K562 (cell line): Measurements from ENCODE around the gene BCL3. TPM values are rescaled to one million over a fixed set of nuclear protein-coding genes. Genes with fewer than 3 reads are reported as not detected.
A peak's percentile ranks its signal among the peaks of the same experiment; 100 is the strongest.

Experiments used
- ATAC-seq: fragments of 200-7000 bp; cut with Tn5 transposase; 3 replicates; pipeline ENCODE4 v1.9.1; 2020; ENCODE audit warnings: moderate library complexity
- BruUV-seq: library from RNA; stranded (reverse); fragments of 400-500 nt; replicated peaks from 2 replicates; lab custom pipeline; 2021; lab: Mats Ljungman, UMichigan
- CTCF ChIA-PET: fragments of 300-600 bp; formaldehyde crosslinking; extraction: SDS; loops from one replicate; lab custom pipeline; 2021; ENCODE audit warnings: low intra/inter-chr PET ratio; lab: Yijun Ruan, JAX
- POLR2A ChIA-PET: fragments of 300-600, 350-650 bp; sonication (Branson Sonifier 250); formaldehyde crosslinking; extraction: SDS; loops from one replicate; lab custom pipeline; 2021; ENCODE audit warnings: antibody characterized with exemption, inconsistent platforms; lab: Yijun Ruan, JAX
- DNase-seq, 4 experiments: peaks; one replicate each; pipeline versions ENCODE4 v3.0.0 to v3.0.0-alpha.2; 2011 to 2018; ENCODE audit warnings: low spot score in 3 of 4, mixed read lengths in 3 of 4; ENCODE audit errors: extremely low read depth in 1 of 4
- FAIRE-seq: peaks from 2 replicates; lab custom pipeline; 2011; peaks lifted over from hg19 to GRCh38; lab: Jason Lieb, UNC
- H2AFZ ChIP-seq: 2 replicates; pipeline ENCODE4 v1.6.0; 2011; ENCODE audit warnings: low read depth, low read length, control low read depth, inconsistent platforms
- H3K27ac ChIP-seq: fragments of 200-600 bp; 3 replicates; pipeline ENCODE4 v1.8.0; 2011; ENCODE audit warnings: low read depth, mild to moderate bottlenecking, control low read depth, inconsistent platforms, low read length, moderate library complexity, mixed read lengths; ENCODE audit errors: extremely low read depth
- H3K27me3 ChIP-seq, 2 experiments: fragments of 300-600 bp in 1 of 2; 2 replicates in 1 of 2; 3 replicates in 1 of 2; pipeline versions ENCODE4 v1.6.0 to v1.8.0; 2011; ENCODE audit warnings: inconsistent platforms in 2 of 2, low read length in 2 of 2, mild to moderate bottlenecking in 1 of 2, mixed read lengths in 1 of 2, moderate library complexity in 1 of 2; ENCODE audit not compliant: control insufficient read depth in 2 of 2, insufficient read depth in 2 of 2
- H3K36me3 ChIP-seq: fragments of 300-600 bp; 3 replicates; pipeline ENCODE4 v1.8.0; 2011; ENCODE audit warnings: mild to moderate bottlenecking, low read length, inconsistent platforms; ENCODE audit not compliant: control insufficient read depth, insufficient read depth
- H3K4me1 ChIP-seq, 2 experiments: fragments of 200-600 bp in 1 of 2; replicated peaks in 1 of 2; 2 replicates in 1 of 2; 3 replicates in 1 of 2; pipeline versions ENCODE4 v1.5.1 to v1.8.0; 2011; ENCODE audit warnings: inconsistent platforms in 2 of 2, low read length in 2 of 2, mild to moderate bottlenecking in 1 of 2, mixed read lengths in 1 of 2, moderate library complexity in 1 of 2; ENCODE audit not compliant: control insufficient read depth in 2 of 2, insufficient read depth in 2 of 2
- H3K4me2 ChIP-seq: 2 replicates; pipeline ENCODE4 v1.6.1; 2011; ENCODE audit warnings: low read length, control low read depth, inconsistent platforms, mixed read lengths; ENCODE audit not compliant: insufficient read depth
- H3K4me3 ChIP-seq: fragments of 200-600 bp; sonication (generic), shearing (Covaris generic); 2 replicates; pipeline ENCODE4 v1.5.1; 2016; ENCODE audit warnings: control low read depth, inconsistent platforms
- H3K79me2 ChIP-seq: fragments of 200-600 bp; 3 replicates; pipeline ENCODE4 v1.8.0; 2011; ENCODE audit warnings: low read length, inconsistent platforms; ENCODE audit not compliant: control insufficient read depth, insufficient read depth
- H3K9ac ChIP-seq, 2 experiments: 2 replicates each; pipeline versions ENCODE4 v1.6.0 to v1.6.1; 2011; ENCODE audit warnings: low read depth in 2 of 2, low read length in 2 of 2, control low read depth in 1 of 2, inconsistent platforms in 1 of 2, mild to moderate bottlenecking in 1 of 2, mixed read lengths in 1 of 2; ENCODE audit not compliant: insufficient read depth in 1 of 2
- H3K9me1 ChIP-seq: one replicate; pipeline ENCODE4 v1.6.0; 2011; ENCODE audit warnings: inconsistent platforms, mild to moderate bottlenecking, low read length, moderate library complexity; ENCODE audit not compliant: control insufficient read depth, insufficient read depth
- H3K9me3 ChIP-seq: replicated peaks from 2 replicates; pipeline ENCODE4 v1.5.1; 2011; ENCODE audit warnings: low read depth, low read length, inconsistent platforms; ENCODE audit not compliant: control insufficient read depth, insufficient read depth
- H4K20me1 ChIP-seq: replicated peaks from 2 replicates; pipeline ENCODE4 v1.6.1; 2011; ENCODE audit warnings: low read length, inconsistent platforms, mixed read lengths; ENCODE audit not compliant: control insufficient read depth, insufficient read depth
- HEY1 ChIP-seq: fragments of 250-450 bp; sonication (Bioruptor Pico); IDR thresholded peaks from 2 replicates; pipeline ENCODE4 v1.5.0; 2020; ENCODE audit warnings: mild to moderate bottlenecking, moderate library complexity, borderline replicate concordance
- ILF3 ChIP-seq: fragments of 450-650 bp; IDR thresholded peaks from 2 replicates; pipeline ENCODE4 v1.6.1; 2018; ENCODE audit warnings: antibody characterized with exemption, mild to moderate bottlenecking, moderate library complexity, borderline replicate concordance
- PHF20 ChIP-seq: fragments of 450-650 bp; IDR thresholded peaks from 2 replicates; pipeline ENCODE4 v1.6.1; 2018; ENCODE audit not compliant: partially characterized antibody
- POLR2B ChIP-seq: fragments of 450-650 bp; IDR thresholded peaks from 2 replicates; pipeline ENCODE4 v1.6.1; 2018; ENCODE audit warnings: low read depth; ENCODE audit not compliant: partially characterized antibody
- SUPT5H ChIP-seq: fragments of 450-650 bp; IDR thresholded peaks from 2 replicates; pipeline ENCODE4 v1.6.1; 2016
- XRCC5 ChIP-seq: fragments of 200-400 bp; formaldehyde crosslinking; IDR thresholded peaks from 2 replicates; pipeline ENCODE4 v1.6.1; 2017; ENCODE audit warnings: low read depth, mild to moderate bottlenecking, low read length
- ZFP36 ChIP-seq: fragments of 150-350 bp; IDR thresholded peaks from 2 replicates; pipeline ENCODE4 v1.6.1; 2018; ENCODE audit warnings: low read length, low read depth; ENCODE audit not compliant: partially characterized antibody
- ZNF644 ChIP-seq: fragments of 200-800 bp; sonication (Bioruptor generic); IDR thresholded peaks from 2 replicates; pipeline ENCODE4 v1.6.1; 2016; ENCODE audit warnings: low read depth, missing genetic modification characterization, missing compliant biosample characterization
- ZNF77 ChIP-seq: fragments of 250-450 bp; sonication (Bioruptor Pico); IDR thresholded peaks from 2 replicates; pipeline ENCODE4 v1.5.0; 2020
- WGBS: fragments of 100-300 bp; shearing (Covaris generic); methylation state at CpG from one replicate; pipeline ENCODE4 v1.1.6; 2016; ENCODE audit warnings: low coverage, mixed read lengths; ENCODE audit not compliant: insufficient coverage; ENCODE audit errors: missing lambda C conversion rate; 5-methylcytosine and 5-hydroxymethylcytosine counted together
- in situ Hi-C: fragments of 300-500 bp; cut with MboI; formaldehyde crosslinking; loops from 4 replicates; pipeline ENCODE4 v1.15.0; 2018; ENCODE audit warnings: inconsistent platforms, mixed read lengths
- intact Hi-C: fragments of 100-400 bp; cut with micrococcal nuclease; formaldehyde crosslinking; loops from 2 replicates; pipeline ENCODE4 v1.14.2; 2022
- polyA plus RNA-seq, 8 experiments: library from polyadenylated mRNA; depleted of rRNA in 4 of 8; stranded (reverse) in 5 of 8; unstranded in 3 of 8; fragments of >200 nt; fragmentation: Nextera tagmentation in 2 of 8; fragmentation: Illumina TruSeq in 1 of 8; extraction: Ambion mirVana in 2 of 8; extraction: Trizol in 1 of 8; gene quantifications; 2 replicates each; pipeline versions ENCODE4 v1.2.1 to v1.2.3, GENCODE V29; 2011 to 2014; ENCODE audit warnings: inconsistent platforms in 1 of 8, missing spikeins in 1 of 8
- total RNA-seq, 7 experiments: library from RNA; depleted of rRNA in 6 of 7; stranded (reverse); fragments of >200 nt in 6 of 7; fragmentation: Illumina TruSeq in 2 of 7; extraction: Trizol in 2 of 7; gene quantifications; 2 replicates each; pipeline versions ENCODE4 v1.2.1 to v1.2.3, GENCODE V29; 2011 to 2021; ENCODE audit warnings: low replicate concordance in 1 of 7
- TF ChIP-seq, protein P1 (sequence below): sonication (generic); formaldehyde crosslinking; IDR thresholded peaks from 2 replicates; pipeline ENCODE4 v1.8.1; 2023; ENCODE audit warnings: mild to moderate bottlenecking, missing genetic modification reagents
- TF ChIP-seq, protein P2 (sequence below): fragments of 250-450 bp; sonication (Bioruptor Pico); IDR thresholded peaks from 2 replicates; pipeline ENCODE4 v1.4.0; 2020; ENCODE audit warnings: mild to moderate bottlenecking, moderate library complexity
- TF ChIP-seq, protein P3 (sequence below): sonication (generic); formaldehyde crosslinking; IDR thresholded peaks from 2 replicates; pipeline ENCODE4 v1.8.1; 2023; ENCODE audit warnings: mild to moderate bottlenecking, missing genetic modification reagents

The BCL3 gene
- total and polyA plus RNA-seq, 9 of the 15 experiments (the other 6 are each of a cell fraction or from before 2014, with no cell fraction given), result 0.03 to 2.4 (median 0.50) TPM; not detected in 1

DNA sequence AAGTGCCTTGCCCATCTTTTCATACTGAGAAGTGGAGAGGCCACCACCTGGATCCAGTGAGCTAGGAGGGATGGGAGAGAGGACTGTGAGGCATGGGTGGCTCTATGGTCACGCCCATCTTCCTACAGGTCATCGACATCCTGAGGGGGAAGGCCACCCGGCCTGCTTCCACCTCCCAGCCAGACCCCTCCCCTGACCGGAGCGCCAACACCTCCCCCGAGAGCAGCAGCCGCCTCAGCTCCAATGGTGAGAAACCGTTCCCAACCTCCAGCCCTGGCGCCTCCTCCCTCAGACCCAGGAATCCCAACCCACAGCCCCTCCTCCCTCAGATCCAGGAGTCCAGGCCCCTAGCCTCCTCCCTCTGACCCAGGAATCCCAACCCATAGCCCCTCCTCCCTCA, 10.1 kb downstream of the BCL3 start:
- Histone ChIP-seq H4K20me1 (no peaks in the 10 kb centered on the region), H3K36me3 (no peaks in the 10 kb centered on the region), H3K27me3 (no peaks in the 10 kb centered on the region), H2AFZ (no peak overlapping the region), H3K27ac (no peak overlapping the region), H3K4me2 (no peak overlapping the region), H3K79me2 (no peaks in the 10 kb centered on the region), H3K4me3 (no peak overlapping the region), H3K9ac (no peak overlapping the region), H3K9me1 (no peaks in the 10 kb centered on the region), H3K9me3 (no peaks in the 10 kb centered on the region), H3K4me1 (peaks cover 13 to 46% of the 10 kb centered on the region in 2 experiments)
- ChIA-PET CTCF (no interaction called here), POLR2A (interaction anchor here (0.6 kb wide), 1 partner anchor 22 kb away, joined by 3 read pairs; no protein-coding TSS in a partner anchor)
- DNase-seq (peak in 1 of 4 experiments; percentile 27), ATAC-seq (no peak), FAIRE-seq (no peak)
- BruUV-seq, result no TSS peak
- in situ Hi-C loops (no loop called here), intact Hi-C loops (no loop called here)
- TF ChIP-seq, protein P1, sequence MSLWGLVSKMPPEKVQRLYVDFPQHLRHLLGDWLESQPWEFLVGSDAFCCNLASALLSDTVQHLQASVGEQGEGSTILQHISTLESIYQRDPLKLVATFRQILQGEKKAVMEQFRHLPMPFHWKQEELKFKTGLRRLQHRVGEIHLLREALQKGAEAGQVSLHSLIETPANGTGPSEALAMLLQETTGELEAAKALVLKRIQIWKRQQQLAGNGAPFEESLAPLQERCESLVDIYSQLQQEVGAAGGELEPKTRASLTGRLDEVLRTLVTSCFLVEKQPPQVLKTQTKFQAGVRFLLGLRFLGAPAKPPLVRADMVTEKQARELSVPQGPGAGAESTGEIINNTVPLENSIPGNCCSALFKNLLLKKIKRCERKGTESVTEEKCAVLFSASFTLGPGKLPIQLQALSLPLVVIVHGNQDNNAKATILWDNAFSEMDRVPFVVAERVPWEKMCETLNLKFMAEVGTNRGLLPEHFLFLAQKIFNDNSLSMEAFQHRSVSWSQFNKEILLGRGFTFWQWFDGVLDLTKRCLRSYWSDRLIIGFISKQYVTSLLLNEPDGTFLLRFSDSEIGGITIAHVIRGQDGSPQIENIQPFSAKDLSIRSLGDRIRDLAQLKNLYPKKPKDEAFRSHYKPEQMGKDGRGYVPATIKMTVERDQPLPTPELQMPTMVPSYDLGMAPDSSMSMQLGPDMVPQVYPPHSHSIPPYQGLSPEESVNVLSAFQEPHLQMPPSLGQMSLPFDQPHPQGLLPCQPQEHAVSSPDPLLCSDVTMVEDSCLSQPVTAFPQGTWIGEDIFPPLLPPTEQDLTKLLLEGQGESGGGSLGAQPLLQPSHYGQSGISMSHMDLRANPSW (CRISPR knock-in tag), result no peak
- TF ChIP-seq ZNF644 (tag) (no peak), ZNF77 (no peak), PHF20 (no peak), POLR2B (no peak), SUPT5H (no peak), ZFP36 (peak; percentile 54), XRCC5 (no peak), HEY1 (no peak), ILF3 (no peak)
- TF ChIP-seq, protein P2, sequence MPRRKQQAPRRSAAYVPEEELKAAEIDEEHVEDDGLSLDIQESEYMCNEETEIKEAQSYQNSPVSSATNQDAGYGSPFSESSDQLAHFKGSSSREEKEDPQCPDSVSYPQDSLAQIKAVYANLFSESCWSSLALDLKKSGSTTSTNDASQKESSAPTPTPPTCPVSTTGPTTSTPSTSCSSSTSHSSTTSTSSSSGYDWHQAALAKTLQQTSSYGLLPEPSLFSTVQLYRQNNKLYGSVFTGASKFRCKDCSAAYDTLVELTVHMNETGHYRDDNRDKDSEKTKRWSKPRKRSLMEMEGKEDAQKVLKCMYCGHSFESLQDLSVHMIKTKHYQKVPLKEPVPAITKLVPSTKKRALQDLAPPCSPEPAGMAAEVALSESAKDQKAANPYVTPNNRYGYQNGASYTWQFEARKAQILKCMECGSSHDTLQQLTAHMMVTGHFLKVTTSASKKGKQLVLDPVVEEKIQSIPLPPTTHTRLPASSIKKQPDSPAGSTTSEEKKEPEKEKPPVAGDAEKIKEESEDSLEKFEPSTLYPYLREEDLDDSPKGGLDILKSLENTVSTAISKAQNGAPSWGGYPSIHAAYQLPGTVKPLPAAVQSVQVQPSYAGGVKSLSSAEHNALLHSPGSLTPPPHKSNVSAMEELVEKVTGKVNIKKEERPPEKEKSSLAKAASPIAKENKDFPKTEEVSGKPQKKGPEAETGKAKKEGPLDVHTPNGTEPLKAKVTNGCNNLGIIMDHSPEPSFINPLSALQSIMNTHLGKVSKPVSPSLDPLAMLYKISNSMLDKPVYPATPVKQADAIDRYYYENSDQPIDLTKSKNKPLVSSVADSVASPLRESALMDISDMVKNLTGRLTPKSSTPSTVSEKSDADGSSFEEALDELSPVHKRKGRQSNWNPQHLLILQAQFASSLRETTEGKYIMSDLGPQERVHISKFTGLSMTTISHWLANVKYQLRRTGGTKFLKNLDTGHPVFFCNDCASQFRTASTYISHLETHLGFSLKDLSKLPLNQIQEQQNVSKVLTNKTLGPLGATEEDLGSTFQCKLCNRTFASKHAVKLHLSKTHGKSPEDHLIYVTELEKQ (CRISPR knock-in tag), result no peak
- TF ChIP-seq, protein P3, sequence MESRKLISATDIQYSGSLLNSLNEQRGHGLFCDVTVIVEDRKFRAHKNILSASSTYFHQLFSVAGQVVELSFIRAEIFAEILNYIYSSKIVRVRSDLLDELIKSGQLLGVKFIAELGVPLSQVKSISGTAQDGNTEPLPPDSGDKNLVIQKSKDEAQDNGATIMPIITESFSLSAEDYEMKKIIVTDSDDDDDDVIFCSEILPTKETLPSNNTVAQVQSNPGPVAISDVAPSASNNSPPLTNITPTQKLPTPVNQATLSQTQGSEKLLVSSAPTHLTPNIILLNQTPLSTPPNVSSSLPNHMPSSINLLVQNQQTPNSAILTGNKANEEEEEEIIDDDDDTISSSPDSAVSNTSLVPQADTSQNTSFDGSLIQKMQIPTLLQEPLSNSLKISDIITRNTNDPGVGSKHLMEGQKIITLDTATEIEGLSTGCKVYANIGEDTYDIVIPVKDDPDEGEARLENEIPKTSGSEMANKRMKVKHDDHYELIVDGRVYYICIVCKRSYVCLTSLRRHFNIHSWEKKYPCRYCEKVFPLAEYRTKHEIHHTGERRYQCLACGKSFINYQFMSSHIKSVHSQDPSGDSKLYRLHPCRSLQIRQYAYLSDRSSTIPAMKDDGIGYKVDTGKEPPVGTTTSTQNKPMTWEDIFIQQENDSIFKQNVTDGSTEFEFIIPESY (CRISPR knock-in tag), result peak; percentile 61
- 63% methylated on average over 9 of the region's 9 CpGs for WGBS
